Measurements from ENCODE around the gene GYPC. TPM values are rescaled to one million over a fixed set of nuclear protein-coding genes. Genes with fewer than 3 reads are reported as not detected.

GYPC gene
- total RNA-seq, 1 experiment from 2014 or later: 13.6 TPM

DNA sequence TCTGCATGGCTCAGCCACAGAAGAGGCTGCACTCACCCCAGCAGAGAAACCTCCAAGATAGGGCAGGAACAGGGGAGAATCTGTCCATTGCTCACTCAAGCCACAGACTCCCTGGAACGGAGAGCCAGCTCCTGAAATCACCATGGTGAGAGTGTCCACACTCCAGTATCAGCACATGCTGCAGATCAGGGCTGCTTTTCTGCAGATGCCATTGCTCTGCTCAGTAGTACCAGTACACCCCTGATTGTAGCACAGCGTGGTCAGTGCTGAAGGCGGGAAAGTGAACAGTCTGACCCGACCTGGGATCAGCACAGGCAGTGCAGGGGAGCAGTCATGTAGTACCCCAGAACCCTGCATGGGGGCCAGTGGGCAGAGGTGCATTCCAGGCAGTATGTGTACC lies 73.9 kb downstream of the GYPC start:
- H3T11ph ChIP-seq (ENCODE audit: low read length): no peak overlapping the region
- no peak overlapping the region for H2BK12ac ChIP-seq (ENCODE audit: insufficient read length, low read depth, low read length)
- Mint-ChIP-seq H3K4me1 (no peaks in the 10 kb centered on the region), H3K4me3 (no peak overlapping the region), H3K27ac (no peak overlapping the region), H3K27me3 (ENCODE audit: low read depth) (peaks cover 1% of the 10 kb centered on the region), H3K9me3 (peaks cover 11 to 12% of the 10 kb centered on the region in 2 experiments), H3K36me3 (ENCODE audit: insufficient read depth in 1 of 3, low read depth in 3 of 3) (peaks cover 0 to 9% (median 2%) of the 10 kb centered on the region in 3 experiments; a peak in 4 of 7 replicates)
- no peaks in the 10 kb centered on the region for H3K9me3 ChIP-seq (ENCODE audit: control insufficient read depth, low read depth, low read length)
- WGBS (ENCODE audit: extremely low coverage, insufficient read length, low lambda C conversion rate): no CpG with 5 or more reads among the region's 4 CpGs
- DNase-seq: no peak
- no peak overlapping the region for H3K23ac ChIP-seq (ENCODE audit: insufficient read length, low read depth, low read length)
- H2BK15ac ChIP-seq (ENCODE audit: low read depth, low read length): no peak overlapping the region
- H4K91ac ChIP-seq (ENCODE audit: insufficient read length, low read depth, low read length): no peak overlapping the region
- TF ChIP-seq, protein P1, sequence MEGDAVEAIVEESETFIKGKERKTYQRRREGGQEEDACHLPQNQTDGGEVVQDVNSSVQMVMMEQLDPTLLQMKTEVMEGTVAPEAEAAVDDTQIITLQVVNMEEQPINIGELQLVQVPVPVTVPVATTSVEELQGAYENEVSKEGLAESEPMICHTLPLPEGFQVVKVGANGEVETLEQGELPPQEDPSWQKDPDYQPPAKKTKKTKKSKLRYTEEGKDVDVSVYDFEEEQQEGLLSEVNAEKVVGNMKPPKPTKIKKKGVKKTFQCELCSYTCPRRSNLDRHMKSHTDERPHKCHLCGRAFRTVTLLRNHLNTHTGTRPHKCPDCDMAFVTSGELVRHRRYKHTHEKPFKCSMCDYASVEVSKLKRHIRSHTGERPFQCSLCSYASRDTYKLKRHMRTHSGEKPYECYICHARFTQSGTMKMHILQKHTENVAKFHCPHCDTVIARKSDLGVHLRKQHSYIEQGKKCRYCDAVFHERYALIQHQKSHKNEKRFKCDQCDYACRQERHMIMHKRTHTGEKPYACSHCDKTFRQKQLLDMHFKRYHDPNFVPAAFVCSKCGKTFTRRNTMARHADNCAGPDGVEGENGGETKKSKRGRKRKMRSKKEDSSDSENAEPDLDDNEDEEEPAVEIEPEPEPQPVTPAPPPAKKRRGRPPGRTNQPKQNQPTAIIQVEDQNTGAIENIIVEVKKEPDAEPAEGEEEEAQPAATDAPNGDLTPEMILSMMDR (conservative IDR thresholded peaks at IDR 0.05): no peak
- no peak overlapping the region for H2AK5ac ChIP-seq (ENCODE audit: insufficient read length, low read length)
- H3K4me1 ChIP-seq (ENCODE audit: insufficient read depth, low read length): no peaks in the 10 kb centered on the region
- H3K79me1 ChIP-seq (ENCODE audit: insufficient read depth, low read depth, low read length, poor library complexity, severe bottlenecking): no peaks in the 10 kb centered on the region
- H3K14ac ChIP-seq (ENCODE audit: insufficient read depth, low read length): no peak overlapping the region; the same call in 1 of the 2 replicates
- H3K18ac ChIP-seq (ENCODE audit: insufficient read length, low read depth, low read length): no peak overlapping the region
- H4K20me1 ChIP-seq (ENCODE audit: control insufficient read depth, insufficient read depth, insufficient read length): no peaks in the 10 kb centered on the region
- no peaks in the 10 kb centered on the region for H3K27me3 ChIP-seq (ENCODE audit: insufficient read depth, low read length)
- H4K8ac ChIP-seq (replicated peaks; ENCODE audit: insufficient read length, low read depth, low read length): no peak overlapping the region
- no peak overlapping the region for H2BK120ac ChIP-seq (ENCODE audit: low read depth, low read length, poor library complexity, severe bottlenecking)
- no peaks in the 10 kb centered on the region for H3K23me2 ChIP-seq (ENCODE audit: insufficient read length, low read depth, low read length, poor library complexity, severe bottlenecking)
- H2BK20ac ChIP-seq (ENCODE audit: low read depth, low read length, poor library complexity, severe bottlenecking): no peak overlapping the region
- H3K27ac ChIP-seq (ENCODE audit: insufficient read length, low read depth, low read length): no peak overlapping the region
- H3K9ac ChIP-seq (ENCODE audit: extremely low read depth, insufficient read length, low read length): no peak overlapping the region
- H2BK5ac ChIP-seq (ENCODE audit: insufficient read length, low read length): no peak overlapping the region
- H2AFZ ChIP-seq (ENCODE audit: low read length): no peak overlapping the region
- no peaks in the 10 kb centered on the region for H3K79me2 ChIP-seq (ENCODE audit: insufficient read depth, low read length)
- no peak overlapping the region for H3K4me2 ChIP-seq (ENCODE audit: insufficient read depth, insufficient read length, low read length)
- H3K4ac ChIP-seq (ENCODE audit: low read depth, low read length): no peak overlapping the region
- no peak overlapping the region for H3K56ac ChIP-seq (ENCODE audit: insufficient read length, low read depth, low read length)
- H4K5ac ChIP-seq (ENCODE audit: insufficient read length, low read depth, low read length): no peak overlapping the region
